CD4-positive, alpha-beta T cell treated with Interleukin-4 for 4 hours (primary cell): ENCODE data around the gene KLHL30.
"Not testable (repeated sequence)": the region's sequence is repeated elsewhere in the genome, so short reads cannot be mapped to it uniquely, and the experiment has no call there.

Experiments
- DNase-seq: peaks from one replicate; pipeline ENCODE4 v3.0.0-alpha.2; 2020

The KLHL30 gene

DNA sequence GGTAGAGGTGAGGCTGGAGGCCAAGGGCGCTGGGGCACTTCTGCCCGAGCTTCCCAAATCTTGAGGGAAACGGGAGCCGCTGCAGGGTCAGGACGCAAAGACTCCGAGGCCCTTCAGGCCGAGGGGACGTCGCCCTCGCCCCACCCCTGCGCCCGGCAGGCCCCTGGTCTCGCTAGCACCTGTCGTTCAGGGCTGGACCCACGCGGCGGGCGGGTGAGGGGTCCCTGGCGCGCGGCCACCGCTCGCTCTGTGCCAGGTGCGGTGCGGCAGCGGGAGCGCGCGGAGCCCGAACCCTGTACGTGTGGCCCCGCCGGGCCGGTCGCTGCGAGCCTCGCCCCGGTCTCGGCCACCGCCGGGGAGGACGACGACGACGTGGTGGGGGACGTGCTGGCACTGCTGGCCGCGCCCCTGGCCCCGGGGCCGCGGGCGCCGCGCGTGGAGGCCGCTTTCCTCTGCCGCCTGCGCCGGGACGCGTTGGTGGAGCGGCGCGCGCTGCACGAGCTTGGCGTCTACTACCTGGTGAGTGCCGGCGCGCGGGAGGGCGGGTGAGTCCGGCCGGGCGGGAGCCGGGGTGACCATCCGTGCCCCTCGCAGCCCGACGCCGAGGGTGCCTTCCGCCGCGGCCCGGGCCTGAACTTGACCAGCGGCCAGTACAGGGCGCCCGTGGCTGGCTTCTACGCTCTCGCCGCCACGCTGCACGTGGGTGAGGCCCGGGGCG is 25.2 kb downstream of the KLHL30 start:
- no peak for DNase-seq

DNA sequence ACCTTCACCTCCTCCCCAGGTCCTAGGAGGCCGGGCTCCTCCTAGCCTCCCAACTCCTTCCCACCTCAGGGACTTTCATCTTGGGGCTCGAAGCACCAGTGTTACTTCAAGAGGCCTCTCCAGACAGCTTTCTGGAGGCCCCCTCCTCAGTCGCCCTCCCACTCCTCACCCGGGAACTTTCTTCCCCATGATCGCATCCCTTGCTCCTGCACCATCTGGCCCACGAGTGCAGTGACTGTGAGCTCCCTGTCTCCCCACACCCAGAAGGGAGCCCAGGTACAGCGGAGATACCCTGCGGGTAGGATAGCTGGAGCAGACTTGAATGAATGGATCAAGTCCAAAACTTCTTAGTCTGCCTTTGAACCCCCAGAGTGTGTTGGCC is 26.4 kb downstream of the KLHL30 start:
- DNase-seq = no peak

DNA sequence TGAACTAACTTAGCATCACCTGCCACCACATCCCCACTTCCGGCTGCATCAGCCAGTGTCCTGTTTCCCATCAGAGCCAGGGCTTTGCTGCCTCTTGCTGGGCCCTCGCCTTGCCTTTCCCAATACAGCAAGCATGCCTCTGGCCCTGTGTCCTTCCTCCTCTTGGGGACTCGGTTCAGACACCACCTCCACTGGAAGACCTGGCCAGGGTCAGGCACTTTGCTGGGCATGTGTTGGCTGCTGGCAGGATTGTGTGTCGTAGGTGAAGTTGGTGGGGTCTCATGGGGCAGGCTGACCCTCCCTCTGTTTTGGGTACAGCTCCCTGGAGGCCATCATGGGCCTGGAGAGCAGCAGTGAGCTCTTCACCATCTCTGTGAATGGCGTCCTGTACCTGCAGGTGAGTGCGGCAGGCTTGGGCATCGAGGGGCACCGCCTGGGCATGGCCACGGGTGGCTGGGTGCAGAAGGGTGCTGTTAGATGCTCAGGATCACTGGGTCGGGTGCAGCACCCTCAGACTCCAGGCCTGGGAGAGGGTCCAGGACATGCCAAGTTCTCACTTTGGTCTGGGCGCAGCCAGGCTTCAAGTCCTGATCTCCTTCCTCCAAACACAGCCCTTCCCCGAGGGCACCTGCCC is 26.9 kb downstream of the KLHL30 start:
- DNase-seq = no peak

DNA sequence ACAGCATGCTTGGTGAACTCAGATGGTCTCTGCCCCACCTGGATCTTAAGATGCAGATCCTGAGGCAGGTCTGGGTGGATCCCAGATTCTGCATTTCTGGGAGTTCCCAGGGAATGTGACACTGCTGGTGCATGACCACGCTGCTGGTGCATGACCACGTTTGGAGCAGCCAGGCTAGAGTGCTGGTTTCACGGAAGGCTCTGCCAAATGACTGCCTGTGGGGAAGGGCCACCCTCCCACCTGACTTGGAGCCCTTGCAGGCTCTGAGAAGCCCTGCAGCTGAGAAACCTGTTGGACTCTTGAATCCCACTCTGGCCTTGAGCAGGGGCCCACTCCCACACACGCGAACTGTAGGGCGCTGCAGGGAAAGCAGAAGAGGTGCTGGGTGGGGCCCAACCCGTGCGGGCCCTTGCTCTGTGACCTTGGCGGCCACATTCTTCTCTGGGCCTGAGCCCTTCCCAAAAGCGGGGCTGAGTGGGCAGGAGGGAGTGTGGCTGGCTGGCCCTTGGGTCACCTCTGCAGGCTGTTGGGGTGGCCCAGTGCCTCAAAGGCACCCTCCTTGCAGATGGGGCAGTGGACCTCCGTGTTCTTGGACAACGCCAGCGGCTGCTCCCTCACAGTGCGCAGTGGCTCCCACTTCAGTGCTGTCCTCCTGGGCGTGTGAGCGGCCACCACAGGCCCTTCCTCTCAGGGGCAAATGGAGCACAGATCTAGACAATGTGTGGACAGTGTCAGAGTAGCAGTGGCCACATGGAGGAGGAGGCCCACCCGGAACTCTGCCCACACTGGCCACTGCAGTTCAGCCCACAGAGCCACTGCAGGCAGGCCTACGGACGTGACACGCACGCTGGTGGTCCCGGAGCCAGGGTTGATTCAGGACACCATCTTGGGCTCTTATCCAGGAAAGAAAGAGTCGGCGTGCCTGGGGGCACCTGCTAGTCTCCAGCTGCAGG is 28.2 kb downstream of the KLHL30 start:
- DNase-seq = no peak

DNA sequence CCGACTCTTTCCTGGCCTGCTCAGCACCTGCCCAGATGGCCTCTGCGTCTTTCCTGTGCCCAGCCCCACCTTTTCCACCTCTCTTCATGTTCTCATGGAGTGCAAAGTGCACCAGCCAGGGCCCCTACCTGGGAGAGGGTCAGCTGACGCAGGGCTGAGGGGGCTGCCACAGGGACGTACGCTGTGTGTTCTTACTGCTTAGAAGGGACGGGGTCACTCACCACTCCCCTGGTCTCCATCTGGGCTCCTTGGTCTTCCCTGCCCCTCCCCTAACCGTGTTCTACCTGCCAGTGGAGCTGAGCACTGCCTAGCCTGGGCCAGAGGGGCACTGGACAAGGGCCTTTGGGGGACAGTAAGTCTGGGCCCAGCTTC is 28.9 kb downstream of the KLHL30 start:
- no peak for DNase-seq

DNA sequence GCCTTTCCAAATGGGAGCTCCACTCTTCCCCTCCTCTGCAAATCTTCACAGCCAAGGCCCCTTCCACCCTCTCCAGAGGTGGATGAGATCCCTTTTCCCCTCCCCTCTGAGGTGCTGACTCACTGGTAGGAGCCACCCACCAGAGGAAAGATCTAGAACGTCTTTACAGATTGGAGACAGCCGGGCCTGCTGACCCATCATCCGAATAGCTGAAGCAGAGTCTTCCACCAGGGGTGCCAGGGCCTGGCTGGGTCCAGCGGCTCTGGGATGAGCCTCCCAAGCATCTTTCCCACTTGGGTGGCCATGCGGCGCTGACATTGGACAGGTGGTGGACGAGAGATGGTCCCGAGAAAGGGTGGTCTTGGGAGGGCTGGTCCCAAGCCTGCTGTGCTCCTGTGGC is 29.3 kb downstream of the KLHL30 start:
- DNase-seq = no peak

DNA sequence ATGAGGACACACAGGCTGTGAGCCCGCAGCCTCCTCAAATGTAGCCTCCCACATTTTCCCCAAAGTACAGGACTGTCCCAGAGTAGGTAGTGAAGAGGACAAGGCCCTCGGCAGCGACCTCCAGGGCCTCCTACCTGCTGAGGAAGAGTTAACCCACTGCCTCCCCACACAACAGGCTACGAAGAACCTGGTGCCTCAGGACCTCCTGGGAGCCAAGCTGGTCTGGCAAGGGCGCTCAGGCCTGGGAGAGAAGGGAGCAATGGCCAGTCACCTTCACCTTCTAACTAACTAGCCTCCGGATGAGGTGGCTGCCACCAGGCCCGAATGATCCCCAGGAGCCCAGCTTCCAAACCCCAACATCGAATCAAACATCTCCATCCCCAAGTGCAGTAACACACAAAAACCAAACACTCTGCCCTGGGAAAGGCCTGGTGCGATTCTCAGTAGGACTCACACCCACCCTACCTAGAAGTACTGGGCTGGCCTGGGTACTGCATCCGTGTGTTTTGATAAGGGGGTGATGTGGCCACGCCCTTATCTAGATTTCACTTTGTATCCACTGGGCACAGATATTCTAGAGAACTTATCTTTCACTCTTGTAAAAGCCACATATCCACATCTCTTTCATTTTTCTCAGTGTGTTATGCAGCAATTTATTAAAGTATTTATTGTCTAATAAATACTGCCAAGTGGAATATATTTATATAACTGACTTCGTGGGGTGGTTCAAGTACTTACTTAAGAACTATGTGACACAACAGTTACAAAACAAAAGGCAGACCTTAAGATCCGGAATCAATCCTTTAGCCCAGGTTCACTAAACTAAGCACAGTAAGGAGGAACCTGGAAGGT is 30.0 kb downstream of the KLHL30 start:
- DNase-seq = no peak

DNA sequence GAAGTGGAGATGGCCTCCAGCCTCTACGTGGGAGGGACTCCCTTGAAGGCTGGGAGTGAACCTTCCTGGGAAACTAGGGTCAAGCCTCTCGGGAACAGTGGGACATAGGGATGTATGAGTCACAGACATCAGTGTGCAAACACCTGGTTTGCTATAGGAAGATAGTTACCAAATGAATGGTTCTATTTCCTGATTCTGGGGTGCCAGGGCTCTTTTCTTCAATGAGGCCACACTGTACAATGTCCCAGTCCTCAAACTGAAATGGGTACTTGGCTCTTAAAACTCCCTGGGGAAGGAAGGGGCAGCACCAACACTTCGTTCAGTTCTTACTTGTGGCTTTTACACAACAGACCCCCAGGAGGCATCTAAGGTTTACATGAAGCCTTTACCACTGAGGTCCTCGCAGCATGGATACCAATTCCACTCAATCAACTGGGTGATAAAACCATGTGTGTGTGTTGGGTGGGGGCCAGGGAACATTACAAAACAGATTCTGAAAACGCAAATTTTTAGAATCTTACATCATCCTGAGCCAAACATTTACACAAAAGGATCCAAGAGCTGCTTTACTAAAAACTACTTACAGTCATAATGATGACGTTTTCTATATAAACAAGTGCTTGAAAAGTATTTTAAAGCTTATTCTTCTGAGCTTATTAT is 30.7 kb downstream of the KLHL30 start:
- DNase-seq = no peak

DNA sequence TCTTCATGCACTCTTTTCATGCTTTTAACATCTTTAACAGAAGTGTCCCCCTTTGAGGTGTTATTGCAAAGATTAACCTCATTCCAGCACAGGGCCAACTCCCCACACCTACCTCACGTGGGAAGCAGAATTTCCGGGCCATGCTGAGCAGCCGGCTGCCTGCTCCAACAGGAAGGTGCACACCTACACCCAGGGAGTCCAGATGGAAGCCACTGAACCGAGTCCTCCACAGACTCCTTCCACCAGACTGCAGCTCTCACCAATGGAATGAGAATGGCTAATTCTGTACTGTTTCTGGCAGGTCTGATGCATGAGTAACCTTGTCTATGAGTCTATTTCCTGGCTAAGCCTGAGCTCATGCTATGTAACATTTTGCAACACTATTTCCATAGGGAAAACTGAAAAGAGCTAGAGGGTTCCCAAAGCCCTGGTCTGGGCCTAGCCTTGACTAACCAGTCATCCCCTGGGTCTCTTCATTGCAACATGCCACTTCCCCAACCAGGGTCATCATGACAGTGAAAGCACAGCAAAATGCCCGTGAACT is 31.3 kb downstream of the KLHL30 start:
- no peak for DNase-seq

DNA sequence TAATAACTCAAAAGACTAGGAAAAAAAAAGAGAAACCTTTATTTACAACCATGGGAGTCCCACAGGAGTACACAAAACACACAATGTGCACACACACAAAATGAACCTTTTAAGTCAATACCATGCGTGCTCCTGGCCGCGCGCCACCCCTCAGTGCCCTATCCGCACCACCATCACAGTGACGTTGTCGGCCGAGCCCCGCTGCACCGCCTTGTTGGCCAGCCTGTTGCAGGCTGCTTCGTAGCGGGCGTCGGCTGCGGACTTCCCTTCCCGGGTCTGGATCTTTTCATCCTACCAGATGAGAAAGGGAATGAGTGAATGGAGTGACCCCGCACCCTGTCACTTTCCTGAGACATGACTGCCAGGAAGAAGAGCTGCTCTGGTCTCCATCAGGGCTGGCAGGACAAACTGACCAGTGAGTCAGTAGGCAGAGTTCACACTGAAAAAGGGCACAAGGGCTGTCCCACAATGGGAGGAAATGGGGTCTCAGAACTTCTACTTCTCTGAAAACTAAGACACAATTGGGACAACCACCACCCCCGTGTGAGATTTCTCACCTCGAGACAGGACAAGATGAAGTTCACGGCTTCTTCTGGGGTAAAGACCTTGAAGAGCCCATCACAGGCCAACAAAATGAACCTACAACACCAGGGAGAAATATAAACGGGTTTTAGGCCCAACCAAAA is 32.1 kb downstream of the KLHL30 start:
- DNase-seq = no peak

DNA sequence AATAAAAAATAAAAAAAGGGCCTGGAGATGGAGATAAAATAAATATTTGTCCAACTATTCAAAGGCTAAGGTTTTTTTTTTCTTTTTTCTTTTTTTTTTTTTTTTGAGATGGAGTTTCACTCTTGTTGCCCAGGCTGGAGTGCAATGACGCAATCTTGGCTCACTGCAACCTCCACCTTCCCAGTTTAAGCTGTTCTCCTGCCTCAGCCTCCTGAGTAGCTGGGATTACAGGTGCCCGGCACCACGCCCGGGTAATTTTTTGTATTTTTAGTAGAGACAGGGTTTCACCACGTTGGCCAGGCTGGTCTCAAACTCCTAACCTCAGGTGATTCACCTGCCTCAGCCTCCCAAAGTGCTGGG is 32.6 kb downstream of the KLHL30 start:
- not testable (repeated sequence) for DNase-seq

DNA sequence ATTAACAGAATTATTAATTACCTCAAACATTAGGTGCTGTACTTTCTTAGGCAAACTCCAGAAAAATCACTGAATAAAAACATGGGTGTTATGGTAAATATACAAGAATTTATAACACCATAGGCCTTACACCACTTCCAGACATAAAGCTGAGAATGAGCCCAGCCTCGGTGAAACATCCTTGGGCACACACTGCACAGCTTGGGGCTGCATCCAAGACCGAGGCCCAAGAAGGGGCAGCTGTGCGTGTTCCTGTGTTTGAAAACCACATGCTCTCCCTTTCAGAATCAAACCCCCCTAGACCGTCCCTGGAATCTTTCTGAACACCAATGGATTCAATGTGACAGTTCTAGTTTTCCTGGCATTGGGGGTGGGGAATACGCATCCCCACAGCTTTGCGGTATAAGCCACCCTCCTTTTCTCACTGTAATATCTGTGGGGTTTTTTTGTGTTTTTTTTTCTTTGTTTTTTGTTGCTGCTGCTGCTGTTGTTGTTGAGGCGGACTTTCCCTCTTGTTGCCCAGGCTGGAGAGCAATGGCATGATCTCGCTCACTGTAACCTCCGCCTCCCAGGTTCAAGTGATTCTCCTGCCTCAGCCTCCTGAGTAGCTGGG is 33.2 kb downstream of the KLHL30 start:
- DNase-seq = no peak

DNA sequence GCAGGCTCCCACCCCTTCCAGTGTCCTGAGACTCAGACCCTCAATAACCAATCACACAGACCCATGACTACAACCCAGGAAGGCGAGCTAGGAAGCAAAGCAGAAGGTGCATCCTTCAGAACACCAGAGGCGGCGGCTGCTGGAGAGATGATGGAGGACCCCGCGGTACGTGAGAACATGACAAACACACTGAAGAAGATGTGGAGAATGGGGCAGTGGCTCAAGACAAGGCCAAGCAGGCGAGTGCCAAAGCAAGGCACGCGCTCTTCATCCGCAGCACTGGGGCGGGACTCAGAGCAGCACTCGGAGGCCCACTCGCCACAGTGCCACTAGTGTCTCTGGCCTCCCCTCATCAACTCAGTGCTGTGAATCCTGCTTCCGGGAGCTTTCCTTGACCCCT is 34.0 kb downstream of the KLHL30 start:
- no peak for DNase-seq

DNA sequence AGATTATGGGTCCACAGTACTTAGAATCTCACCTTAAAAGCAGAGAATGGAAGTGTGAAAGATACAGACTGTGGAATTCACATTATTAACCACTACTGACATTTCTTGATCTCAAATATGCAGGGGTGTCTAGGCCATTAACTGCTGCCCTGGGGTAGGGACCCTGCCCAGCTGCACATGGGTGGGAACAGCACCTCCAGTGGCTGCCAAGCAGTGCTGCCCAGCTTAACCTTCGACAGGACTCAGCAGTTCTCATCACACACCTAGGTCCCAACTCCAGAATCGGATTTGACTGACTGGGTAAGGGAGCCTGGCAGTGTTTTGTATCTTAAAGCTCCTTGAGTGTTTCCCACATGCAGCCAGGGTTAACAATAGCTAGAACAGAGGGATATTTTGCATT is 35.2 kb downstream of the KLHL30 start:
- DNase-seq = no peak

DNA sequence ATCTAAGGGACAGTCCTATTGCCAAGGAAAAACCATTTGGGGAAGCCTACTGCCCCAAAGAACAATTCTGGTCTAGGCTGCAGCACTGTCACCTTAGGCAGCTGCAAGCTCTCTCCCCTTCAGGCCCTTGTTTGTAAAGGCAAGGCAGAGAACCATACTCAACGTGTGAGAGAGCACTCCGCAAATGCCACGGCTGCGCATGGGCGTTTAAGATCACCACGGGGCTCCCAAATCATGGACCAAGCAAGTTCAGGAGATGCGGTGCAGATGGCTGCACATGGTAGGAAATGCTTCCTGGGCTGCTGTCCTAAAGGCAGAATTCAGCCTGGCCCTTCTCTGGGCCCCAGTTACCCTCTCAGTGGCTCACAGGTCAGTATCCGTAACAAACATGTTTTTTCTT is 35.8 kb downstream of the KLHL30 start:
- DNase-seq = no peak

DNA sequence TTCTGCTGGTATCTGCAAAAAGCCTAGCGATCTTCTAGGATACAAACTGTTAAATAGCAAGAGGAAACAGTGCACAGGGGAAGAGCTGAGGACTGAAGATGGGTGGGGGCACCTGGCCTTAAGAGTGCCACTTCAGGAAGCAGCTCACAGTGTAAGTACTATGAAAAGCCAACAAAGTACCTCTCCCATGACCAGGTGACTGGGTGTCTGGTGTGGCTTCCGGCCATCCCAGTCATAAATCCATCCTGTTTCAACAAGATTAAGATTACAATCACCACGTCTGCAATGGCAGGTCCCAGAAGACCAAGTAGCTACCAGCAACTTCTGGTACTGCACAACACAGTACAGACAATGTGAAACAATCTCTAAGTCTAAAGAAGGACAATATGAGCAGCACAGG is 36.2 kb downstream of the KLHL30 start:
- DNase-seq = no peak

DNA sequence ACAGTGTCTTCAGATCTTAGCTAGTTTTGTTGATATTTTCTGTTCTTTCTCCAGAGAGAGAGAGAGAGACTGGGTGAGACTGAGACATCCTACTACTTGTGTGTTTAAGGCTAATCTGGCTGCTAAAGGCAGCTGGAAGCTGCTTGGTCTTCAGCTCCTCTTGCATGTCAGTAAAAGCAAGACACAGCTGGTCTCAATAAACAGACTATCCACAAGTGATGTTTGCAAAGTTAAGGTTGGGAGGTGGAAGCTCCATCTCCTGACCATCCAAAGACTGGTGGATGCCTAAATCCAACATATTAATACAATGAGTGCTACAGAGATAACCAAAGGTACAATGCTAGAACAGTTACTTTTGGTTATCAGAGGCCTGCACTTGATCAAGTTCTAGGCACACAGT is 38.1 kb downstream of the KLHL30 start:
- DNase-seq = no peak

DNA sequence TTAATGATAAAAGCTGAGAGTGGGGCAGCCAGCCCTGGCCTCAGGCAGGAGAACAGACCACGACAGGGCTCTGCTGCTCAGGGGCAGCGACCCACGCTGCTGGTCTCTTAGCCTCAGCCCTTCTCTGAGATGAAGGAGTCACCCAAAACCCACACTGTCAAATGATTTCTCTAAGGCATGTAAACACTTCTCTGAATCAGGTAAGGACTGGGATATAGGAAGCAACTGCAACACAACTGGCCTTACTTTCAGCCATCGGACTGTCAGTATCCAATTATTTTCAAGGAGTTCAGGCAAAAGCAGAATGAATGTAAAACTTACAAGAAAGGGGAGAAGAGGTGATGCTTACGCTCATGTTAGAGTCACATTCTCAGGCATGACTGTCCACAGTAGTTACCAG is 42.1 kb downstream of the KLHL30 start:
- no peak for DNase-seq

DNA sequence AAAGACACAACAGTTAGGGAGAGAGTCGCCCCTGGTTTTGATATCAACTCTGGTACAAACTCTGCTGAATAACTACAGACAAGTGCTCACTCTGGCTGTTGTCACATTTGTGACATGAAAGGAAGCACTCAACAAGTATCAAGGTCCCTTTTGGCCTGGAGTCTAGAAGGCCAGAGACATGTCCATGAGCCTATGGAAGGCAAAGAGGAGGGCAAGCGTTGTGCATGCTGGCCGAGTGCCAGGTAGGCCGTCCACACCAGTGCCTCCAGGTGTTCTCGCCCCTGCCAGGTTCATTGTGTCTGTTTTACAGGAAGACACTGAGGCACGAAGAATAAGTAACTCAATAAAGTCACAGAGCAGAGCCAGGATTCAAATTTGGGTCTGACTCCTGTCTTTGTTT is 43.9 kb downstream of the KLHL30 start:
- no peak for DNase-seq

DNA sequence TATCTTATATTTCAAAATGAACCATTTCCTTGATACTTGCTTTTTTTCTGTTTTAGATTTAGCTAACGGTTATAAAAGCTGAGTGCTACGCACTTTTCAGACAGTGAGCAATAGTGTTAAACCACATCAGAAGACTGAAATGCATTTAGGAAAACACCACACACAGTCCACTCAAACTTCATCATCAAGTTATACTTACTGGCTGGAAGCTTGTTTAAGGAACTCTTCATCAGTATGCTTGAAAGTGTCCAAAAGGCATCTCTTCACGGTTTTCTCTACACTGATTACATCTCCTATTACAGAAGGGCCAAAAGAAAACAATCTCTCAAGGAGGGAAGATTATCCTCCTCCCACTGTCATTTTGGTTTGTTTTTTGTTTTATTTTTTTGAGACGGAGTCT is 45.4 kb downstream of the KLHL30 start:
- no peak for DNase-seq
